HCT116 (cell line): Measurements from ENCODE around the gene COPG1.

Experiments used
- EGR1 ChIP-seq: IDR thresholded peaks from 2 replicates; pipeline ENCODE4 v1.6.1; 2012; ENCODE audit warnings: low read depth
- EZH2 ChIP-seq: fragments of 200-600 bp; sonication (generic); IDR thresholded peaks from 2 replicates; pipeline ENCODE4 v1.6.1; 2017; ENCODE audit warnings: antibody characterized with exemption, mixed run types
- EZH2phosphoT487 ChIP-seq: fragments of 200-600 bp; IDR thresholded peaks from 2 replicates; pipeline ENCODE4 v1.6.1; 2018; ENCODE audit warnings: antibody characterized with exemption, borderline replicate concordance
- FOSL1 ChIP-seq: IDR thresholded peaks from 2 replicates; pipeline ENCODE4 v1.6.1; 2012; ENCODE audit warnings: low read depth
- JUND ChIP-seq: IDR thresholded peaks from 2 replicates; pipeline ENCODE4 v1.6.1; 2012
- POLR2A ChIP-seq: IDR thresholded peaks from 2 replicates; pipeline ENCODE4 v1.7.0; 2011; ENCODE audit warnings: borderline replicate concordance; ENCODE audit not compliant: insufficient read depth, insufficient read length; ENCODE audit errors: extremely low read depth
- POLR2AphosphoS5 ChIP-seq: IDR thresholded peaks from 2 replicates; pipeline ENCODE4 v1.6.1; 2011; ENCODE audit warnings: mild to moderate bottlenecking, low read depth, low read length, moderate library complexity
- RAD21 ChIP-seq: IDR thresholded peaks from 2 replicates; pipeline ENCODE4 v1.6.1; 2012; ENCODE audit warnings: low read depth, mild to moderate bottlenecking
- ZFX ChIP-seq: fragments of 450-650 bp; IDR thresholded peaks from 2 replicates; pipeline ENCODE4 v1.6.1; 2017
- TF ChIP-seq, protein P1 (sequence below), 3 experiments: fragments of 200-600 bp in 1 of 3; sonication (generic) in 1 of 3; IDR thresholded peaks in 2 of 3; conservative IDR thresholded peaks in 1 of 3; 2 replicates each; pipeline ENCODE4 v1.5.1; 2012 to 2017; ENCODE audit warnings: low read depth in 2 of 3, low read length in 2 of 3, antibody characterized with exemption in 1 of 3, borderline replicate concordance in 1 of 3, control low read depth in 1 of 3, mild to moderate bottlenecking in 1 of 3, mixed read lengths in 1 of 3, mixed run types in 1 of 3, moderate library complexity in 1 of 3; ENCODE audit not compliant: insufficient read depth in 1 of 3
- TF ChIP-seq, protein P2 (sequence below): IDR thresholded peaks from 2 replicates; pipeline ENCODE4 v1.6.1; 2012; ENCODE audit warnings: low read depth
- TF ChIP-seq, protein P3 (sequence below): IDR thresholded peaks from 2 replicates; pipeline ENCODE4 v1.6.1; 2012
- TF ChIP-seq, protein P4 (sequence below): IDR thresholded peaks from 2 replicates; pipeline ENCODE4 v1.6.1; 2012

DNA sequence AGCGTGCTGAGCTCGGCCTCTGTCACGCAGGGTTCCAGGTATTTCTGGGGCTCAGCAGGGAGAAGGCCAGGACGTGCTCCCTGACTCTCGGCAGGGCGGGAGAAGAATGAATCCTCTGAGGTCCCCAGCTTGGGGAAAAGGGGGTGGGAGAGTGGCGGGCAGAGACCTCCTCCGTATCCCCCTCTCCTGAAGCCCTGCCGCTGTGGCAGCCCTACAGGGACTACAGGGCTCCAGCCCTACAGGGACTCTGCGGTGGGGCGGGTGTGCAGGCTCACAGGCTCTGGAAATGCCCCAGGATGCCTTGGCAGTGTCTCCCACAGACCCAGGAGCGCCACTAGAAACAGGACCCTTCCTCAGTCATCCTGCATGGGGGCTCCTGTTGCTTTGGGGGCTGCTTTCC, 75.4 kb downstream of the COPG1 start:
- TF ChIP-seq RAD21 (no peak), POLR2A (no peak), EGR1 (no peak), FOSL1 (no peak), EZH2 (no peak), EZH2phosphoT487 (no peak), ZFX (no peak), POLR2AphosphoS5 (no peak), JUND (no peak)
- TF ChIP-seq, protein P1, sequence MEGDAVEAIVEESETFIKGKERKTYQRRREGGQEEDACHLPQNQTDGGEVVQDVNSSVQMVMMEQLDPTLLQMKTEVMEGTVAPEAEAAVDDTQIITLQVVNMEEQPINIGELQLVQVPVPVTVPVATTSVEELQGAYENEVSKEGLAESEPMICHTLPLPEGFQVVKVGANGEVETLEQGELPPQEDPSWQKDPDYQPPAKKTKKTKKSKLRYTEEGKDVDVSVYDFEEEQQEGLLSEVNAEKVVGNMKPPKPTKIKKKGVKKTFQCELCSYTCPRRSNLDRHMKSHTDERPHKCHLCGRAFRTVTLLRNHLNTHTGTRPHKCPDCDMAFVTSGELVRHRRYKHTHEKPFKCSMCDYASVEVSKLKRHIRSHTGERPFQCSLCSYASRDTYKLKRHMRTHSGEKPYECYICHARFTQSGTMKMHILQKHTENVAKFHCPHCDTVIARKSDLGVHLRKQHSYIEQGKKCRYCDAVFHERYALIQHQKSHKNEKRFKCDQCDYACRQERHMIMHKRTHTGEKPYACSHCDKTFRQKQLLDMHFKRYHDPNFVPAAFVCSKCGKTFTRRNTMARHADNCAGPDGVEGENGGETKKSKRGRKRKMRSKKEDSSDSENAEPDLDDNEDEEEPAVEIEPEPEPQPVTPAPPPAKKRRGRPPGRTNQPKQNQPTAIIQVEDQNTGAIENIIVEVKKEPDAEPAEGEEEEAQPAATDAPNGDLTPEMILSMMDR (IDR thresholded peaks at IDR 0.05 in 2 of 3, conservative IDR thresholded peaks at IDR 0.05 in 1 of 3; ENCODE audit: borderline replicate concordance in 1 of 3, insufficient read depth in 1 of 3, low read depth in 2 of 3, low read length in 2 of 3) = no peak
- TF ChIP-seq, protein P2, sequence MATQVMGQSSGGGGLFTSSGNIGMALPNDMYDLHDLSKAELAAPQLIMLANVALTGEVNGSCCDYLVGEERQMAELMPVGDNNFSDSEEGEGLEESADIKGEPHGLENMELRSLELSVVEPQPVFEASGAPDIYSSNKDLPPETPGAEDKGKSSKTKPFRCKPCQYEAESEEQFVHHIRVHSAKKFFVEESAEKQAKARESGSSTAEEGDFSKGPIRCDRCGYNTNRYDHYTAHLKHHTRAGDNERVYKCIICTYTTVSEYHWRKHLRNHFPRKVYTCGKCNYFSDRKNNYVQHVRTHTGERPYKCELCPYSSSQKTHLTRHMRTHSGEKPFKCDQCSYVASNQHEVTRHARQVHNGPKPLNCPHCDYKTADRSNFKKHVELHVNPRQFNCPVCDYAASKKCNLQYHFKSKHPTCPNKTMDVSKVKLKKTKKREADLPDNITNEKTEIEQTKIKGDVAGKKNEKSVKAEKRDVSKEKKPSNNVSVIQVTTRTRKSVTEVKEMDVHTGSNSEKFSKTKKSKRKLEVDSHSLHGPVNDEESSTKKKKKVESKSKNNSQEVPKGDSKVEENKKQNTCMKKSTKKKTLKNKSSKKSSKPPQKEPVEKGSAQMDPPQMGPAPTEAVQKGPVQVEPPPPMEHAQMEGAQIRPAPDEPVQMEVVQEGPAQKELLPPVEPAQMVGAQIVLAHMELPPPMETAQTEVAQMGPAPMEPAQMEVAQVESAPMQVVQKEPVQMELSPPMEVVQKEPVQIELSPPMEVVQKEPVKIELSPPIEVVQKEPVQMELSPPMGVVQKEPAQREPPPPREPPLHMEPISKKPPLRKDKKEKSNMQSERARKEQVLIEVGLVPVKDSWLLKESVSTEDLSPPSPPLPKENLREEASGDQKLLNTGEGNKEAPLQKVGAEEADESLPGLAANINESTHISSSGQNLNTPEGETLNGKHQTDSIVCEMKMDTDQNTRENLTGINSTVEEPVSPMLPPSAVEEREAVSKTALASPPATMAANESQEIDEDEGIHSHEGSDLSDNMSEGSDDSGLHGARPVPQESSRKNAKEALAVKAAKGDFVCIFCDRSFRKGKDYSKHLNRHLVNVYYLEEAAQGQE = no peak
- TF ChIP-seq, protein P3, sequence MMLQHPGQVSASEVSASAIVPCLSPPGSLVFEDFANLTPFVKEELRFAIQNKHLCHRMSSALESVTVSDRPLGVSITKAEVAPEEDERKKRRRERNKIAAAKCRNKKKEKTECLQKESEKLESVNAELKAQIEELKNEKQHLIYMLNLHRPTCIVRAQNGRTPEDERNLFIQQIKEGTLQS = no peak
- TF ChIP-seq, protein P4, sequence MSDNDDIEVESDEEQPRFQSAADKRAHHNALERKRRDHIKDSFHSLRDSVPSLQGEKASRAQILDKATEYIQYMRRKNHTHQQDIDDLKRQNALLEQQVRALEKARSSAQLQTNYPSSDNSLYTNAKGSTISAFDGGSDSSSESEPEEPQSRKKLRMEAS = no peak
